GM23338 (cell line): Measurements from ENCODE around the gene CDYL. TPM values are rescaled to one million over a fixed set of nuclear protein-coding genes. Genes with fewer than 3 reads are reported as not detected.
"Not testable (repeated sequence)": the region's sequence is repeated elsewhere in the genome, so short reads cannot be mapped to it uniquely, and the experiment has no call there.

Experiments
- ATAC-seq: fragments of 200-7000 bp; cut with Tn5 transposase; 3 replicates; pipeline ENCODE4 v1.9.1; 2020
- DNase-seq: peaks from one replicate; pipeline ENCODE4 v3.0.0-alpha.2; 2015; ENCODE audit warnings: low spot score
- H2AFZ ChIP-seq: fragments of 200-600 bp; sonication (generic); 2 replicates; pipeline ENCODE4 v1.8.0; 2016; ENCODE audit warnings: antibody characterized with exemption, mild to moderate bottlenecking, moderate library complexity
- H3F3A ChIP-seq: fragments of 200-600 bp; sonication (generic); replicated peaks from 2 replicates; pipeline ENCODE4 v1.8.0; 2017; ENCODE audit warnings: antibody characterized with exemption, mixed run types, low read depth
- H3K27ac ChIP-seq: fragments of 200-600 bp; sonication (generic); 2 replicates; pipeline ENCODE4 v1.6.1; 2016; ENCODE audit warnings: low read depth
- H3K27me3 ChIP-seq: fragments of 200-600 bp; sonication (generic); 2 replicates; pipeline ENCODE4 v1.8.0; 2016; ENCODE audit warnings: mild to moderate bottlenecking, mixed run types, moderate library complexity; ENCODE audit not compliant: insufficient read depth
- H3K36me3 ChIP-seq: fragments of 200-600 bp; sonication (generic); 2 replicates; pipeline ENCODE4 v1.8.0; 2016; ENCODE audit warnings: mild to moderate bottlenecking; ENCODE audit not compliant: insufficient read depth
- H3K4me1 ChIP-seq: fragments of 200-600 bp; sonication (generic); 2 replicates; pipeline ENCODE4 v1.8.0; 2016; ENCODE audit warnings: mild to moderate bottlenecking, moderate library complexity; ENCODE audit not compliant: insufficient read depth
- H3K4me2 ChIP-seq: fragments of 200-600 bp; sonication (generic); 2 replicates; pipeline ENCODE4 v1.7.1; 2017; ENCODE audit warnings: mixed run types
- H3K4me3 ChIP-seq: fragments of 200-600 bp; sonication (generic); 2 replicates; pipeline ENCODE4 v1.6.1; 2016; ENCODE audit warnings: mixed run types
- H3K79me2 ChIP-seq: fragments of 200-600 bp; sonication (generic); replicated peaks from 2 replicates; pipeline ENCODE4 v1.8.0; 2017; ENCODE audit warnings: mild to moderate bottlenecking; ENCODE audit not compliant: insufficient read depth
- H3K9me2 ChIP-seq: fragments of 200-600 bp; sonication (generic); 2 replicates; pipeline ENCODE4 v1.8.0; 2017; ENCODE audit not compliant: insufficient read depth
- H4K20me1 ChIP-seq: fragments of 200-600 bp; sonication (generic); replicated peaks from 2 replicates; pipeline ENCODE4 v1.8.0; 2017; ENCODE audit warnings: mild to moderate bottlenecking; ENCODE audit not compliant: insufficient read depth
- H3K27ac Mint-ChIP-seq: 2 replicates; pipeline ENCODE4 v1.8.0; 2020; ENCODE audit warnings: inconsistent platforms, mild to moderate bottlenecking, moderate library complexity, mixed read lengths
- H3K27me3 Mint-ChIP-seq: 3 replicates; pipeline ENCODE4 v1.8.0; 2022; ENCODE audit warnings: low read depth, mild to moderate bottlenecking, moderate library complexity, mixed read lengths, inconsistent platforms; ENCODE audit not compliant: insufficient read depth, poor library complexity
- H3K36me3 Mint-ChIP-seq: 3 replicates; pipeline ENCODE4 v1.8.0; 2021; ENCODE audit warnings: low read depth, mild to moderate bottlenecking, inconsistent platforms, moderate library complexity, mixed read lengths
- H3K4me1 Mint-ChIP-seq: 3 replicates; pipeline ENCODE4 v1.8.0; 2020; ENCODE audit warnings: mild to moderate bottlenecking, inconsistent platforms, mixed read lengths
- H3K4me3 Mint-ChIP-seq: 3 replicates; pipeline ENCODE4 v1.8.0; 2021; ENCODE audit warnings: moderate library complexity, mild to moderate bottlenecking, inconsistent platforms, mixed read lengths
- H3K9me3 Mint-ChIP-seq: 3 replicates; pipeline ENCODE4 v1.8.0; 2020; ENCODE audit warnings: moderate library complexity, mild to moderate bottlenecking, inconsistent platforms, mixed read lengths
- CREB1 ChIP-seq: fragments of 250-450 bp; sonication (Bioruptor Pico); IDR thresholded peaks from 2 replicates; pipeline ENCODE4 v1.5.0; 2020; ENCODE audit warnings: low read depth, mild to moderate bottlenecking, moderate library complexity
- POLR2AphosphoS5 ChIP-seq: IDR thresholded peaks from 2 replicates; pipeline ENCODE4 v1.6.1; 2016; ENCODE audit warnings: antibody characterized with exemption, low read depth
- REST ChIP-seq: IDR thresholded peaks from one replicate; pipeline ENCODE4 v1.6.1; 2018; ENCODE audit warnings: antibody characterized with exemption; ENCODE audit not compliant: unreplicated experiment
- STAT1 ChIP-seq: IDR thresholded peaks from one replicate; pipeline ENCODE4 v1.6.1; 2016; ENCODE audit warnings: antibody characterized with exemption; ENCODE audit not compliant: unreplicated experiment
- polyA plus RNA-seq: library from polyadenylated mRNA; unstranded; fragments of >200 nt; fragmentation: Nextera tagmentation; extraction: Ambion mirVana; gene quantifications from 2 replicates; pipeline ENCODE4 v1.2.1, GENCODE V29; 2016
- total RNA-seq: library from RNA; depleted of rRNA; stranded (reverse); fragments of >200 nt; shearing (Covaris generic); gene quantifications from 2 replicates; pipeline ENCODE4 v1.2.3, GENCODE V29; 2014

CDYL gene
- total and polyA plus RNA-seq, 2 experiments from 2014 or later = 67.2 to 128 TPM

- Histone ChIP-seq H3K4me2 (no peak overlapping the region), H3K4me3 (no peak overlapping the region), H3K9me2 (no peaks in the 10 kb centered on the region), H3F3A (0 out of 2 replicates have a peak, but pooled peaks cover 4% of the 10 kb centered on the region), H2AFZ (no peak overlapping the region), H3K27me3 (no peaks in the 10 kb centered on the region), H3K27ac (no peak overlapping the region), H3K4me1 (no peaks in the 10 kb centered on the region), H3K36me3 (peaks cover 12% of the 10 kb centered on the region; the same call in 1 of the 2 replicates), H3K79me2 (peaks cover 95% of the 10 kb centered on the region), H4K20me1 (peaks cover 66% of the 10 kb centered on the region)
- Mint-ChIP-seq H3K9me3 (peaks cover 43% of the 10 kb centered on the region), H3K36me3 (peaks cover 45% of the 10 kb centered on the region), H3K27ac (no peak overlapping the region), H3K4me3 (no peak overlapping the region), H3K4me1 (peaks cover 3% of the 10 kb centered on the region; the same call in 1 of the 3 replicates), H3K27me3 (no peaks in the 10 kb centered on the region)
- TF ChIP-seq POLR2AphosphoS5 = no peak
- TF ChIP-seq STAT1 = no peak
- TF ChIP-seq REST = no peak
- TF ChIP-seq CREB1 = no peak
- DNase-seq (no peak), ATAC-seq (no peak)
Observed at GRCh38 chr6:4828187-4828698, 52.0 kb downstream of the CDYL start.

GRCh38 chr6:4829089-4829488 is 52.9 kb downstream of the CDYL start:
- no peak for ATAC-seq

GRCh38 chr6:4835540-4835939 is 59.3 kb downstream of the CDYL start:
- Mint-ChIP-seq H3K9me3 (peaks cover 46% of the 10 kb centered on the region), H3K27me3 (peaks cover 13% of the 10 kb centered on the region), H3K36me3 (peaks cover 54% of the 10 kb centered on the region), H3K4me1 (peaks cover 14% of the 10 kb centered on the region)
- Histone ChIP-seq H3K79me2 (peaks cover 93% of the 10 kb centered on the region), H4K20me1 (peaks cover 38% of the 10 kb centered on the region)
- H3K36me3 ChIP-seq, H3K4me3 Mint-ChIP-seq, H3K4me3 ChIP-seq, DNase-seq, H3K27me3 ChIP-seq, H3F3A ChIP-seq, H3K27ac Mint-ChIP-seq, H3K4me1 ChIP-seq, H3K4me2 ChIP-seq, ATAC-seq, H3K9me2 ChIP-seq, H2AFZ ChIP-seq, H3K27ac ChIP-seq: not testable (repeated sequence)

More at GRCh38 chr6:4829089-4829488, 52.9 kb downstream of the CDYL start:
- no peaks in the 10 kb centered on the region for H3K27me3 ChIP-seq
- Mint-ChIP-seq H3K27me3 (no peaks in the 10 kb centered on the region), H3K4me1 (no peaks in the 10 kb centered on the region), H3K9me3 (peaks cover 43% of the 10 kb centered on the region), H3K4me3 (no peak overlapping the region), H3K36me3 (peaks cover 45% of the 10 kb centered on the region), H3K27ac (no peak overlapping the region)
- H3K9me2 ChIP-seq = no peaks in the 10 kb centered on the region
- no peak for TF ChIP-seq STAT1
- DNase-seq = no peak
- H3K4me3 ChIP-seq = no peak overlapping the region
- H3K4me1 ChIP-seq = no peaks in the 10 kb centered on the region
- H4K20me1 ChIP-seq = peaks cover 58% of the 10 kb centered on the region
- peaks cover 12% of the 10 kb centered on the region; the same call in 1 of the 2 replicates for H3K36me3 ChIP-seq
- H3K79me2 ChIP-seq = peaks cover 95% of the 10 kb centered on the region
- H2AFZ ChIP-seq = no peak overlapping the region
- H3F3A ChIP-seq = 0 out of 2 replicates have a peak, but pooled peaks cover 4% of the 10 kb centered on the region
- H3K4me2 ChIP-seq = no peak overlapping the region
- H3K27ac ChIP-seq = no peak overlapping the region
